ENCODE data around the gene ZBTB17.
"Not testable (repeated sequence)": the region's sequence is repeated elsewhere in the genome, so short reads cannot be mapped to it uniquely, and the experiment has no call there.

The ZBTB17 gene

DNA sequence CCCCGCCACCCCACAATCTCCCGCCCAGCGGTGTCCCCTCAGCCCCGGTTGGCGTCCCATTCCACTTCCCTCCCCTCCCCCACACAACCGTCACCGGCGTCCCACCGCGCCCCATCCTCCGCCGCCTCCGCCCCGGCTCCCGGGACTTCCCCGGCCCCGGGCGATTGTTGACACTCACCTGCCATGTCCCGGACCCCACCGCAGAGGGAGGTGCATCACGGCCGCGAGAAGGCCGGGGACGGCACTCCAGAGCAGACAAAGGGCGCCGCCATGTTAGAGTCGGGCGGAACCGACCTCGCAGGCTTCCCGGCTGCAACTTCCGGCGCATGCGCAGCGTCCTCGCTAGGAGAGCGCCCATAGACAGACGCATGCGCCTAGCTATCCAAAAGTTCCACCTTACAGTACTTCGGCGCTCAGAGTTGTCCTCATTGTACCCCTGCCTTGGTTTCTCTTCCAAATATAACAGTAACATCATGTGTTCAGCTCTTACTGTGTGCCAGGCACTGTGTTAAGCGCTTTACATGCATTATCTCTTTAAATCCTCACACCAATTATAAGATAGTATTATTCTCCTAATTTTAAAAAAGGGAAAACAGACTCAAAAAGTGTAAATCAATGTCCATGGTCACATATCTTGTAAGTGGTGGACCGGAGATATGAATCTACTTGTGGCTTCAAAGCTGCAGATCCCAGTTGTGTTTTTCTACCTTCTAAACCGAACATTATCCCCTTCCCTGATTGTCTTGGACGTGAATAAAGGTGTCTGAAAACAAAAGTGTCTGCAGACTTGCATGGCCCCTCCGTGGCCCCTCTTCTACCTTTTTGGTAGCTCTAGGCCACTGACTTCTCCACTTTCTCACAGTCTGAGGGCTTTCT, at the start of gene ZBTB17:
Gene ZBTB17 (minus strand): TSS at position 297 of the 876 bp plus-strand sequence. CDS start 27,606 bp downstream, outside the sequence.
- DNase-seq (ENCODE audit: low read depth in 2 of 2), result peak; percentile 94 to 95

DNA sequence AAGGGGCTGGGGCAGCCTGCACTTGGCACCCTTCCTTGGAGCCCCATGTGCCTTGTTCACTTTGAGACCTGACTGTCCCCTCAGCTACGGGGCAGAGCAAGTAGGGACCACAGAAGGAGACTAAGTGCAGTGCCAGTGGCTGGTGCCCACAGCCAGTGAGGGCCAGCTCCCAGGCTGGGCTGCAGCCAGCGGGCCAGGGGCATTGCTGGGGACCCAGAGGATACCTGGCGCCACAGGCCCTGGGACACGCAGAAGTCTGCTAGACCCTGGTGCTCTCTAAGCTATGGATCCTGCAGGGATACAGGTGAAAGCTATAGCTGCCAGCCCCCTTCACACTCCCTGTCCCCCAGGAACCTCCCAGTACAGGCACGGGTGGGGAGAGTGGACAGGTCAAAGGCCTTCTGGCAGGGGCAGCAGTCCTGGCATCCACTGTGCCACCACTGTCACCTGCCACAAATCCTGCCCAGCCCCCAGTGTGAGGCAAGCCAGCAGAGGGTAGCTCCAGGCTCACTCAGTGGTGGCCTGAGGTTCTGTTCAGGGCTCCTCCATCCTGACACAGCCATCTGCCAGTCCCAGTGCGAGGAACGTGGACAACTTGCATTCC, 47.3 kb upstream of the ZBTB17 start:
- no peak for DNase-seq (ENCODE audit: low read depth in 2 of 2)

DNA sequence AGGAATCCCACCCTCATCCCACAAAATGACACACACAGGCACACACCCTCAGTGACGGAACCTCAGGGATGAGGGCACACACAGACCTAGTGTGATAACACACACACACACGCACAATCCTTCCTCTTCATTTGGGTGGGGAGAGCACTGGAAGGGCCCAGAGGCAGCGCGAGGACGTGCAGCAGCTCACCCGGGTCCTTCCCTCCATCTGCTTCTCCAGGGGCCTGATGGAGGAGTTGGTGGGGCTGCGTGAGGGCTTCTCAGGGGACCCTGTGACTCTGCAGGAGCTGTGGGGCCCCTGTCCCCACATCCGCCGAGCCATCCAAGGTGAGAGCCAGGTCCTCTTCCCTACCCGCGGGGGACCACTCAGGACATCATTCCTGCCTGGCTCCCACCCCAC, 46.5 kb upstream of the ZBTB17 start:
- DNase-seq (ENCODE audit: low read depth in 2 of 2), result no peak

DNA sequence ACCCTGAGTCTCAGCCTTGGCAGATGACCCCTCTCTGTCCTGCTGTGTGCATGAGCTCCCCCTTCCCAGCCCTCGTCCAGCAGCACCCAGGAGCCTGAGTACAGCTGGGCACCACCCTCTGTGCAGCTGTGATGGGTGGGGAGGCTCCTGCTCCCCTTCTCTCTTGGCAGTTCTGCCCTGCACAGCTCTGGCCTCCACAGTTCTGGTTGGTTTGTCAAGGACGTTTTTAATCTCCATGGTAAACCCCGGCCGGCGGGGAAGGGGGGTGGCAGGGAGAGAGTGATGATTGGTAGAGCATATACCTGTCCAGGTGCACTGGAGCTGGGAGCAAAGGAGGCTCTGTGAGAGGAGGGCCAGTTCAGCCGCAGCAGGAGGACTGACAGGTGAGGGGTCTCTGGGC, 45.8 kb upstream of the ZBTB17 start, which contains the start of gene CLCNKA:
Gene CLCNKA (plus strand): TSS at position 356 of the 400 bp plus-strand sequence. CDS start 584 bp downstream, outside the sequence.
- no peak for DNase-seq (ENCODE audit: low read depth in 2 of 2)

DNA sequence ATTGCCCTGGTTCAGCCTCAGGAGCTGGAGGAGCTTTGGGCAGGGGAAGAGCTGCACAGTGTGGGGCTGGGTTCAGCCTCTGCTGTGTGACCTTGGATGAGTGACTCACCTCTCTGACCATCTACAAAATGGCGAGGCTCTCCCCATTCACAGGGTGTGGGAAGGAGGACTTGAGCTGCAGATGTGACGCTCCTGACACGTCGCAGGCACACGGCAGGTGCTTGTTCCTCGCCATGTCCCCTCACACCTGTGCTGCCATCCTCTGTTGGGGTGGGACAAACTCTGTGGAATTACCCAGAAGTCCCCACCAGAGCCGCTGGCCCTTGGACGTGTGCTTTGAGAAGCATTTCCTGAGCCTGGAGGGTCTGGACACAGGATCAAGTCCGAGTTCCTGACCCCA, 45.0 kb upstream of the ZBTB17 start:
- DNase-seq (ENCODE audit: low read depth in 2 of 2), result not testable (repeated sequence)

DNA sequence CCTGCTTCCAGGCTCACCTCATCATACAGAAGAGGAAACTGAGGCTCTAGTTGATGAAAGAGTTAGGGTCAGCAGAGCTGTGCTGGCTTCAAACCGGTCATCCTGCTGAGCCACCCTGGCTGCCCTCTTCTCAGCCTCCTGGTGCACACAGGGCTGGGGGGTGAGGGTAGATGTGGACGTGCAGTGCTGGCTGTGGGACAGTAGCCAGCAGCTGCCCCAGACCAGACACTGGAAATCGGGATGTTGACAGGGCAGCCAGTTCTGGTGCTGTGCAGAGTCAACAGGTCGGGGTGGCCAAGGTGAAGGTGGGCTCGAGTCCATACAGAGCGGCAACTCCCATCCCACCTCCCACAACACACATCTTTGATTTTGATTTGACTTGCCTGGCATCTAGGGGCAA, 44.4 kb upstream of the ZBTB17 start:
- no peak for DNase-seq (ENCODE audit: low read depth in 2 of 2)

DNA sequence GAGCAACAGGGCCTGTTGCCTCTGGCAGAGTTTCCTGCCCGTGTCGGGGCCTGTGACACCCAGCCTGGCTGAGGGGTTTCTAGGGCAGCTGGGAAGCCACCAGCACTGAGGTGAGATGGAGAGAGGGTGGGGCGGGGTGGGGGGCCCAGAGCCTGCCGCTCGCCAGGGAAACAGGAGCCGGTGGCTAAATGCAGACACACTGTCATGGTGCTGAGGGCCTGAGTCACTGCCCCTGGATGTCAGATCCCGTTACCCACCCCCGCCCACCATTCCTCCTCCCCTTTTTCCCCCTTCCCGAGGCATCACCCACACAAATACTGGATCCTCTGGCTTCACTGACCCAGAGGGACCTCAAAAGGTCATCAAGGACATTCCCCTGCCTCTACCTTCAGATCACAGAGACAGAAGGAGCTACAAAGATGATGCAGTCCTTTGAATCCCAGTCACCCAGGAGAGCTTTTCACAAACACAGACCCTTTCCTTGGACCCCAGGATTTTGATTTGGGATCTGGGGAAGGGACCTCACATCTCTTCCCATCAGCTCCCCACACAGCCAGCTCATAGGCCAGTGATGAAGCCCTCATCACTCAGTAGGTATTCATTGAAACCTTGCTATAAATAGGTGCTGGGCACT, 43.9 kb upstream of the ZBTB17 start:
- no peak for DNase-seq (ENCODE audit: low read depth in 2 of 2)

DNA sequence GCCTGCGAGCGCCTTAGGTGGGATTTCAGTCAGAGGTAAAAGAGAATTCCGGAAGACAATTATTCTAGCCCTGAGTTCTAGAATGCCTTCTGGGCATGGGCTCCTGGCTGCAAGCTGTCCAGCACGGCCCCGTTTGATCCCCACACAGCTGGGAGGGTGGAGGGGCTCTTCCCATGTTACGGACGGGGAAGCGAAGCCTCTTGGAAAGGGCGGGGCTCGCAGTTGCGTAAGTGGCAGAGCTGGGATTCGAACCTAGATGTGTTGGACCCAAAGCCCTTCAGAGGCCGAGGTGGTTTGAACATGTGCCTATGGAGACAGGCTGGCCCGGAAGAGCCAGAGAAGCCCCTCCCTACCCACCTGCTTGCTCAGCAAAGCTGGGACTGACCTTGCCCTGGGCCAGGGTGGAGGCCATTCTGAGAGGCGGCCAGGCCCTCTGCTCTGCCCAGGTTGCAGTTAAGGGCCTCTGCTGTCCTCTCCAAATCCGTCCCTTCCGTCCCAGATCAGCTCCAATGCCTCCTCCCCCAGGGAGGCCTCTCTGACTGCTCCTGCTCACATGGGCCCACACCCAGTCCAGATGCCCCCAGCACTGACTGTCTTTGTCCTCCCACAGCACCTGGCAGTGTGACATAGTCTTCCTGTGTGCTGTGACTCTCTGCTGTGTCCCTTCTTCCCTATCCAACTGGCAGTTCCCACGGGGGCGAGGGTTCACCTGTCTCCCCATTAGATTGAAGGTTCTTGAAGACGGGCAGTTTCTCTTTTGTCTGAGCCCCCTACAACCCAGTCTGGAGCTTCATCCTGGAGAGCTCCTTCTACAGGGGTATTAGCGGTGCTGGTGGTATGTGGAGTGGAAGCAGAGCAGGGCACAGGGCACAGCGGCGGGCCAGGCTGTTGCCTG, 43.1 kb upstream of the ZBTB17 start:
- no peak for DNase-seq (ENCODE audit: low read depth in 2 of 2)

DNA sequence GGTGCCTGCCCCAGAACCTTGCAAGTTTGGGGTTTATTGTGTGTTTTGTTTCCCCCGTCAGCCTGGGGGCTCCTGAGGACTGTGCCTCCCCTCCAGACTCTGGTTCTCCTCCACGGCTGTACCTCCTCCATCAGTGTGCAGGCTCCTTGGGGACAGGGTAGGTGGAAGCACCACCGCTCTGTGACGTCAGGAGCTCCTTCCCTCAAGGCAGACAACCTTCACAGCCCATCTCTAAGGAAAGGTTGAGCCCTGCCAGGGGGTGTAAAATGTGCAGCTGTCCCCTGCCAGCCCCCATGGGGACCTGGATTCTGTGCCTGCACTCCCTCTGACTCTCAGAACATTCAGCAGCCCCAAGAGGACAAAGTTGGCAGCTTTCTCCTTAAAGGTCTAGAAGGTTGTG, 42.4 kb upstream of the ZBTB17 start:
- DNase-seq (ENCODE audit: low read depth in 2 of 2), result no peak

DNA sequence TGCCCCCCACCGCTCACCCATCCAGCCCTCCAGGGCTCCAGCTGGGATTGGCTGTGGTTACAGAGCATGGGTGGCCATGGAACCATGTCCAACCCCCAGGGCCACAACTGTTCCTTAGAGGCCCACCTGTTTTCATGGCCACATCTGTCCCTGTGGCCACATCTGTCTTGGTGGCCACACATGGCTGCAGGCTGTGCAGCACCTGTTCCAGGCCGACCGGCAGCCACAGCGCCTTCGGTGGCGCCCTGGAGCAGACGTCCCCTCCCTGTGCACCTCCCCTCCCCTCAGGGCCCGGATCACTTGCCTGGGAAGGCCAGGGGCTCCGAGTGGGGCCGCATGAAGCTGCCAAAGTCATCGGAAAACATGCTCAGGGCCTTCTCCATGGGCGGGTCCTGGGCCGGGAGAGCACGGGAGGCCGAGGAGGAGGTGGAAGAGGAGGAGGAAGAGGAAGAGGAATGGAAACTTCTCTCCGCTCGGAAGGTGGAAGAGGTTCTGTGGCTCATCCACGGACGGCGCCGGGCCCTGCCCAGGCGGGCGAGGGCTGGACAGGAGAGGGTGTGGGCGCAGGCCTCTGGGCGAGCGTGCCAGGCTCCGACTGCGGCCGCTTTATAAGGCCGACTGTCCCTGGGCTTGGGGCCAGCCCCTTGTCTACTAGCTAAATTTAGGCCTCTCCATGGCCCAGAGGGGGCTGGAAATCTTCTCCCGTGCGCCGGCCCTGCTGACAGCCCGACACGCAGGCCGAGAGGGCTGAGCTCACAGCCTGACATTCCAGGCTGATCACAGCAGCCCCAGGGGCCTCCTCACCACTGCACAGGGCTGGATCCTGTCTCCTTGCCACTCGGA, 41.8 kb upstream of the ZBTB17 start, which contains the start of gene HSPB7:
Gene HSPB7 (minus strand): TSS at position 583 of the 843 bp plus-strand sequence. CDS start 80 bp downstream, at position 503.
- no peak for DNase-seq (ENCODE audit: low read depth in 2 of 2)

DNA sequence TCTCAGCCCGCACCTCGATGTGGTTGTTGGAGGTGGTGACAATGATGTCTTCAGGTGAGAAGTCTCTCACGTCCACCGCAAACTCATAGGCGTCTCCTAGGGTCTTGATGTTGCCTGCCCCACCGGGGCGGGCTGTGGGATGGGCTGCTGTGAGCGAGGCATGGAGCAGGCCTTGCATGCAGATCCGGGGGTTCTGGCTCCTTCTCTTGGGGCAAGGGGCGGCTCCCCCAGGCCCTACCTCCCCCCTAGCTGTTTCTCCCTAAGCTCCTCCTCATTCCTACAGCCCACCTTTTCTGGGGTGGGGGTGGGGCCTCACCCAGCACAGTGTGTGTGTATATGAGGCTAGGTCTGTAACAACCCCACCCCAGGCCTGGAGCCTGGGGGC, 41.2 kb upstream of the ZBTB17 start:
- DNase-seq (ENCODE audit: low read depth in 2 of 2), result no peak

DNA sequence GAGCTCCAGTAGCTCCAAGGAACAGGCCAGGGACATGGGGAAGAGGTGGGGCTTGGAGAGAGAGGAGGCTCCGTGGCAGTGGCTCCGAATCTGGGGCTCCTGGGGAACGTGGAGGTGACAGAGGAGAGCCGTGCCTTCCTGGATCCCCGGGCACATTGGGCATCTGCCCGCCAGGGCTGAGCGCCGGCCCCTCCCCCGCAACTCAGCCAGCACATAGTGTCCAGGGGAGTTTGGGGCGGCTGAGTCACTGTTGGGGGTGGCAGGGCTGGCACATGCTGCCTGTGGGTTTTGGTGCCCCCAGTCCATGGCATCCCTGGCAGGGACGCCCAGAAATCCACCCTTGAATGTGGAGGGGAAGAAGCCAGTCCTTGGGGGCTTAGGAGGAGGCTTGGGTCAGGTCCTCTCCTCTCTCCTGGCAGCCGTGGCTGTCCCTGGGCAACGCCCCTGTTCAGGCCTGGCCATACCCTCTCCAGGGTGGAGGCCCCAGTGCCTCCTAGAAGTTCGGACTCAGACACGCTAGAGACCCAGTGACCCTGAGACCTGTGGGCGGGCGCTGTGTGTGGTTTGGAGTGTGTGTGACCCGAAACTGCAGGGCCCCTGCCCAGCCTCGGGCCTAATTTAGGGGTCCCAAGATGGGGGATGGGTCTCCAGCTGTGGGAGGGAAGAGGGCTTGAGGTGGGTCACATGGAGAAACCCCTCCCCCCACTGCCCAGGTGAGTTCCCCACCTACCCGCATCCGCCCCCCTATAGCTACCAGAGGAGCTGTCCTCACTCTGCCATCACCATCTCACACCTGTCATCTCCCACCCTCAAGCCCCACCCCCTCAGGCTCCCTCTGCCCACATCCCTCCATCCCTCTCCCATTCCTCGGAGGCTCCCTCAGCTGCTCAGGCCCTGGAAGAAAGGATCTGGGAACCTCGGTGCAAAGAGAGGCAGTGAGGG, 40.3 kb upstream of the ZBTB17 start:
- DNase-seq (ENCODE audit: low read depth in 2 of 2), result no peak

DNA sequence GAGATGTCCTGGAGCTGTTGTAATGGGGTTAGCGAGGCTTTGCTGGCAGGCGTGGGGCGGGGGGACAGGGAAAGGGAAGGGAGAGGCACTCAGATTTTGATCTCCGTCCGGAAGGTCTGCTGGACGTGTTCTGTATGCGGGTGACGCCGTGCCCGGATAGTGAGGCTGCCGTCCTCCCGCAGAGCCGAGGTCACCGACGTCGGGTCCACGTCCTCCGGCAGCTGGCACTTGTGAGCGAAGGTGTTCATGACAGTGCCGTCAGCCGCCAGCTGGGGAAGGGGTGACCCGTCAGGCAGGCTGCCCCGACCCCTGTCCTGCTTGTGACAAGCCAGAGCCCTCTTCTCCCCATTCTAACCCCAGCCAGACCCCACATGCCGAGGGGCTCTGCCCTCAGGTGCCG, 39.6 kb upstream of the ZBTB17 start:
- DNase-seq (ENCODE audit: low read depth in 2 of 2), result no peak

DNA sequence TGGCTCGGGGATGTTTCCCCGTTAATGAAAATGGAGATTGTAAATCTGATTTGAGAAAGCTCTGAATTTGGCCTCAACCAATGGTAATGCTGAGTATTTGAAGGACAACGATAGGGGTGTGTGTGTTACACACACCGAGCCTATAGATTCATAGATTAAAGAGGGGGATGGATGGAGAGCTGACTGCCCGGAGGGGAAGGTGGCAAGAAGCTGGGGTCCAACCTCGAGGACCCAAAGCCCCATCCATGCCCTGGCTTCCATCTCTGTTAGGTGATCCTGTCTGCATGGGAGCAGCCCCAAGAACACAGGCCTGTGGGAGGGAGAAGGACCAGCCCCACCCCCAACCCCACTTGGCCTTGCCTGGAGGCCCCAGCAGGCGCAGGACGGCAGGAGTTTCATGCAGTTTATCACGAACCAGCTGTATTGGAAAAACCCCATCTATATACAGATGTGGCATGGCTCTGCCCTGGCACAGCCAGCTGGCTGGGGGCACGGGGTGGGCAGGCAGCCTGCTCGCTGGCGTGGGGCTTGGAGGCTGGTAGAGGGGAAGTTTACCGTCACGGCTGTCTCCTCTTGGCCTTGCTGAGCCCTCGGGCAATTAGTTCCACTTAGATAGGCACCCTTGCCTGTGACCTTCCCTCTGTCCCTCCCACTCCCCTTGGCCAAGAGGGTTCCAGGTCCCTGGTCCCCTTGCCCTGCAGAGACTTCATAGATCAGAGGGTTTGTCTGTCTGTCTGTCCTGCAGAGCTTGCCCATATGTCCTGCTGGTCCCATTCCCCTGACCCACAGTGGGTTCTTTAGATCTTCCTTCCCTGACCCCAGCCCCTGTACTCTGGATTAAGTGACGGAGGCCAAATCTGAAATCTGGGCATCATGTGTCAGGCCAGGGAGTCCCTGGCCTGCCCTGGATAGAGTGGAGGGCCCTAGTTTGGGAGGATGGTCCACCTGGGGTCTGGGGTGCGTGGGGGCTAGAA, 38.9 kb upstream of the ZBTB17 start:
- no peak for DNase-seq (ENCODE audit: low read depth in 2 of 2)

DNA sequence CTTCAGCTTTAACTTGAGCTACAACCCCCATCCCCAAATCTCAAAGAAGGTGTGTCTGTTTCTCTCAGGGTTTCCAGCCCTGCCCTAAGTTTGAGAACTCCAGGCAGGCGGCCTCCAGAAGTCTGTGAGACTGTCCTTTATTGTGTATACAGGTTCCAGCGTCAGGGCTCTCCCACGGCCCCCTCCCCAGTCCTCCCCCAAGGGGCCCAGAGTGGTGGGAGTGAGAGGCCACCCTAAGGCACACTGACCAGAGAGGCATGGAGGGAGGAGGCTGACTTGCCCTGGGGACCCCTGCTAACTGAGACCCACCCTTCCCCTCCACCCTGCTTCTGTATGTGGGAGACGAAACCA, 38.0 kb upstream of the ZBTB17 start:
- no peak for DNase-seq (ENCODE audit: low read depth in 2 of 2)

DNA sequence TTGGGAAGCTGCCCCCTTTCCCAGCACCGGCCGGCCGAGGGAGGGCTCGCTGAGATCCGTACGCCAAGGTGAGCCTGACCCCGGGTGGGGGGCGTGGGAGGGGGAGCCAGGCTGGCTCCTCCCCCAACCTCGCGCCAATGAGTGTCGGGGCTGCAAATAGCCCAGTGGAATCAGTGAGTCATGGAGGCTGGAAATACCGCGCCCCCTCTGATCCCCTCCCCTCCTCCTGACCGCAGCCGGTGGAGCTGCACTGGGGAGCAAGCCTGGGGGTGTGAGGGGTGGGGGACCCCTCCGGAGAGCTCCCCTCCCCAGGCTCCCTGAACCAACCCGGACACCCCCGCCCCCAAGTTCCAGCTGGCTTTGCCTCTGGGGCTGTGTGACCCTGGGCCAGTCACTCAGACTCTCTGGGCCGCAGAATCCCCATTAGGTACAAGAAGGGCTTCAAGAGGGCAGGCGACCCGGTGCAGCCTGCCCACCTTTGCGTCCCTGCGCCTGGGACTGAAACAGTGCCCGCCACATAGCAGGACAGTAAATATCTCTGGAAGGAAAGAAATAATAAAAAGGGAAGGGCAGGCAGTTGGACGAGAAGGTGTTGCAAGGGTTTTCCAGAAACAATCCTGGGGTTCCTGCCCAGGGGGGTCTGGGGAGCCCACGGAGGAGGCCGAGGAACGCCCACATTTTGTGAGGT, 37.5 kb upstream of the ZBTB17 start:
- DNase-seq (ENCODE audit: low read depth in 2 of 2), result peak; percentile 28 to 32

DNA sequence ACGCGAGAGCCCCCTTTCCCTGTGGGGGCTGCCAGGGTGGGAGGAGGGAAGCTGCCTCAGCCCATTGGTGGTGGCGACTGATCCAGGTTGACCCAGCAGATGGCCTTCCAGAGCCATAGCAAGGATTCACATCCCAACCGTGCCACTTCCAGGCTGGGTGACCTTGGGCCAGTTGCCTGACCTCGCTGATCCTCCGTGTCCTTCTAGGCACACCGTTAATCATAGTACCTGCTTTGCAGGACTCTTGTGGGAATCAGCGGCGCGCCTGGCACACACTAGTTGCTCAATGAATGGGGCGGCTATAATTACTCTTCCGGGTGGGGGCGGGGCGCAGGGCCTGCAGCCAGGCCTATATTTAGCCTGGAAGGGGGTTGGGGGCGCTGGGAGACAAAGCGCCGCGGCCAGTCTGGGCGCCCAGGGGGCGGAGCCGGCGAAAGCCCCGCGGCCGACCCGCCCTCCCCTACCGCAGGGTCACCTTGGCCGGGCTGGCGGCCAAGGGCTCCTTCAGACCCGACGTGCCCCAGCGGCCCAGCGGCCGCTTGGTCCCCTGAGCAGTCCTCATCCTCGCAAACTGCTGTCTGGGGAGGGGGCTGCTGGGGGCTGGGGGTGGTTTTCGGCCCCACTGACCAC, 36.8 kb upstream of the ZBTB17 start:
- peak in 1 of 2 donors; percentile 10 for DNase-seq (ENCODE audit: low read depth in 2 of 2)

All from stimulated activated CD8-positive, alpha-beta memory T cell treated with anti-CD3 and anti-CD28 coated beads, Interleukin-15, amount 100 ng/mL, for 48 hours (primary cell).